DMS153 treated with DMSO at 0.1 percent for 48 hours (cell line): ENCODE results near the gene MICAL3.
A peak's percentile ranks its signal among the peaks of the same experiment; 100 is the strongest.
"Not testable (repeated sequence)": the region's sequence is repeated elsewhere in the genome, so short reads cannot be mapped to it uniquely, and the experiment has no call there.

ENCODE experiments used
- DNase-seq: peaks from one replicate; lab custom pipeline; 2025; ENCODE audit not compliant: unreplicated experiment; lab: John Stamatoyannopoulos, UW

MICAL3 gene, protein sequence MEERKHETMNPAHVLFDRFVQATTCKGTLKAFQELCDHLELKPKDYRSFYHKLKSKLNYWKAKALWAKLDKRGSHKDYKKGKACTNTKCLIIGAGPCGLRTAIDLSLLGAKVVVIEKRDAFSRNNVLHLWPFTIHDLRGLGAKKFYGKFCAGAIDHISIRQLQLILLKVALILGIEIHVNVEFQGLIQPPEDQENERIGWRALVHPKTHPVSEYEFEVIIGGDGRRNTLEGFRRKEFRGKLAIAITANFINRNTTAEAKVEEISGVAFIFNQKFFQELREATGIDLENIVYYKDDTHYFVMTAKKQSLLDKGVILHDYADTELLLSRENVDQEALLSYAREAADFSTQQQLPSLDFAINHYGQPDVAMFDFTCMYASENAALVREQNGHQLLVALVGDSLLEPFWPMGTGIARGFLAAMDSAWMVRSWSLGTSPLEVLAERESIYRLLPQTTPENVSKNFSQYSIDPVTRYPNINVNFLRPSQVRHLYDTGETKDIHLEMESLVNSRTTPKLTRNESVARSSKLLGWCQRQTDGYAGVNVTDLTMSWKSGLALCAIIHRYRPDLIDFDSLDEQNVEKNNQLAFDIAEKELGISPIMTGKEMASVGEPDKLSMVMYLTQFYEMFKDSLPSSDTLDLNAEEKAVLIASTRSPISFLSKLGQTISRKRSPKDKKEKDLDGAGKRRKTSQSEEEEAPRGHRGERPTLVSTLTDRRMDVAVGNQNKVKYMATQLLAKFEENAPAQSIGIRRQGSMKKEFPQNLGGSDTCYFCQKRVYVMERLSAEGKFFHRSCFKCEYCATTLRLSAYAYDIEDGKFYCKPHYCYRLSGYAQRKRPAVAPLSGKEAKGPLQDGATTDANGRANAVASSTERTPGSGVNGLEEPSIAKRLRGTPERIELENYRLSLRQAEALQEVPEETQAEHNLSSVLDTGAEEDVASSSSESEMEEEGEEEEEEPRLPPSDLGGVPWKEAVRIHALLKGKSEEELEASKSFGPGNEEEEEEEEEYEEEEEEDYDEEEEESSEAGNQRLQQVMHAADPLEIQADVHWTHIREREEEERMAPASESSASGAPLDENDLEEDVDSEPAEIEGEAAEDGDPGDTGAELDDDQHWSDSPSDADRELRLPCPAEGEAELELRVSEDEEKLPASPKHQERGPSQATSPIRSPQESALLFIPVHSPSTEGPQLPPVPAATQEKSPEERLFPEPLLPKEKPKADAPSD (N-terminal part only)

DNA sequence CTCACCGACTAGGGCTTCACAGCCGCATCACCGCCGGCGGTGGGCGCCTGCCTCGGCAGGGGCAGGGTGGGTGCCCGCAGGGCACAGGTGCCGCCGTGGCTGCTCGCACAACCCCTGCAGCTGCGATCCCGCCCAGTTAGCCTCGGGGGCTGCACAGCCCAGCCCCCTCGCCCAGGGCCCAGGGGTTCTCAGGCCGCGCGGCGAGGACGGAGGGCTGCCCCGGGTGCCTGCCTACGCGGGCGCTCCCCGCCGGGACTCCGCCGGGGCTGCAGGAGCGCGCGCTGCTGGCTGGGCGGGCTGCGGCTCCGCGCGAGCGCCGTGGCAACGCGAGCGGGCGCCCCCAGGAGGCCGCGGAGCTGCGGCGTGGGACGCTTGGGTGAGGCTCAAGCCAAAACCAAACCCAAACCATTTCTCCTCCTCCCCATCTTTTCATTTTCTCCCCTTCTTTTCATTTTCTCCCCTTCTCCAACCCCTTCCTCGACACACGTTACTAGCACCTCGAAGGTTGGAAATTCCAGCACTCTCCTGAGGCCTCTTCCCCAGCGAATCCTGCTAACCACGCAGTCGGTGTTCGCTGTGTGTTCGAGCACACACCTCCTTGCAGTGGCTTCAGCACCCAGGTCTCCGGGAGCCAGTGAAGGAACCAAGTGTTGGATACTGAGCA lies at the start of gene MICAL3:
TSS of gene MICAL3 (minus strand) at position 286 of the 664 bp plus-strand sequence. CDS start 117,749 bp downstream, outside the sequence.
- peak; percentile 49 for DNase-seq

DNA sequence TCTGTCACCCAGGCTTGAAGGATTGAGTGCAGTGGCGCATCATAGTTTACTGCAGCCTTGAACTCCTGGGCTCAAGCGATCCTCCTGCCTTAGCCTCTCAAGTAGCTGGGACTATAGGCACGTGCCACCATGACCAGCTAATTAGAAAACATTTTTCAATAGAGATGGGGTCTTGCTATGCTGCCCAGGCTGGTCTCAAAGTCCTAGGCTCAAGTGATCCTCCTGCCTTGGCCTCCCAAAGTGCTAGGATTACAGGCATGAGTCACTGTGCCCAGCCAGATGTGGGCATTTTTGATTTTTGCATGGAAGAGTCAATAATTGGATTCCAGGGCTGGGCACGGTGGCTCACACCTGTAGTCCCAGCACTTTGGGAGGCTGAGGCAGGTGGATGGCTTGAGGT lies 49.6 kb upstream of the MICAL3 start:
- not testable (repeated sequence) for DNase-seq

DNA sequence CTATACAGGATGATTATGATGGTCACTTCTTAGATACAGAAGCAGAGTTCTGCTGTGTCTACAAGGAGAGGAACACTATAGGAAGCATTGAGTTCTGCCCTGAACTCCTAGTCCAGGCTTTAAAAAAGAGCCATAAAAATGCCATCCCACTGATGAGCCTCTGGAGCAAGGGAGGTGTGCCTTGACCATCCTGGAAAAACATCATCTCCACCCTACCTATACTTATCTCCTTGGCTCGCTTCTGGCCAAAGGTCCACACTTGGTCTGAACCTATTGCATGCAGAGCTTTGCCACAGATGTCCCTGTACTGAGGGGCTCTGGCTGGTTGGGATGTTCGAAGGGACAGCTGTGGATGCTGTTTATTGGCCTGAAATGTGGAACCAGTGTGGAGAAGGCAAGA lies 49.1 kb upstream of the MICAL3 start:
- no peak for DNase-seq

DNA sequence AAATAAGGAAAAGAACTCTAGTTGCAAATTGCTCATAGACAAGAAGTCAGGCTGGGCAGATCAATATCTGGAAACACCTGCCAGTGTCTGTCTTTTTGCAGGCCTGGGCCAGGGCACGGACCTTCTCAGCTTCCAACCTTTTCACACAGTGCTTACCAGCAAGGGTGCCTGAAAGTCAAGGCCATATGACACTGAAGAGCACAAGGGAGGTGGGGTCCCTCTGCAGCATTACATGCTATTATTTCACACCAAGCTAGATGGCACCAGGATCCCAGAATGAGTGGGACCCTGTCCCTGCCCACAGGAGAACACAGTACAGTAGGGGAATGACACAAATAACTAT lies 47.6 kb upstream of the MICAL3 start:
- DNase-seq, result no peak

DNA sequence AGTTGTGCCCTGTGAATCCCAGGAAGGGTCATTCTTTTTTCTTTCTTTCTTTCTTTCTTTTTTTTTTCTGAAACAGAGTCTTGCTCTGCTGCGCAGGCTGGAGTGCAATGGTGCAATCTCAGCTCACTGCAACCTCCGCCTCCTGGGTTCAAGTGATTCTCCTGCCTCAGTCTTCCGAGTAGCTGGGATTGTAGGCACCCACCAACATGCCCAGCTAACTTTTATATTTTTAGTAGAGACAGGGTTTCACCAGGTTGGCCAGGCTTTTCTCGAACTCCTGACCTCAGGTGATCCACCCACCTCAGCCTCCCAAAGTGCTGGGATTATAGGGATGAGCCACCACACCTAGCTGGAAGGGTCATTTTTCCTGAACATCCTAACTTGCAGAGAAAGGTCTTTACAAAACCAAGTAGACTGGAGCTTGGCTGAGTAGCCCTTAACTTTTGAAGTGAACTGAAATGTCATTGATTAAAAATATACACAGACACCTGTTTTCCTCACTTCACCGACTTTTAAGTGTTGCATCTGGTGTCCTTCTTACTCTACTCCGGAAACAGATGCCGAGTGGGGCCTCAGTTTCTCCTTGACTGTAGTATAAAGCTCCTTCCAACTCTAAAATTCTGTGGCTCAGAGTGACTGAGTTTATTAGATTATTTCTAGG lies 47.1 kb upstream of the MICAL3 start:
- DNase-seq, result not testable (repeated sequence)

DNA sequence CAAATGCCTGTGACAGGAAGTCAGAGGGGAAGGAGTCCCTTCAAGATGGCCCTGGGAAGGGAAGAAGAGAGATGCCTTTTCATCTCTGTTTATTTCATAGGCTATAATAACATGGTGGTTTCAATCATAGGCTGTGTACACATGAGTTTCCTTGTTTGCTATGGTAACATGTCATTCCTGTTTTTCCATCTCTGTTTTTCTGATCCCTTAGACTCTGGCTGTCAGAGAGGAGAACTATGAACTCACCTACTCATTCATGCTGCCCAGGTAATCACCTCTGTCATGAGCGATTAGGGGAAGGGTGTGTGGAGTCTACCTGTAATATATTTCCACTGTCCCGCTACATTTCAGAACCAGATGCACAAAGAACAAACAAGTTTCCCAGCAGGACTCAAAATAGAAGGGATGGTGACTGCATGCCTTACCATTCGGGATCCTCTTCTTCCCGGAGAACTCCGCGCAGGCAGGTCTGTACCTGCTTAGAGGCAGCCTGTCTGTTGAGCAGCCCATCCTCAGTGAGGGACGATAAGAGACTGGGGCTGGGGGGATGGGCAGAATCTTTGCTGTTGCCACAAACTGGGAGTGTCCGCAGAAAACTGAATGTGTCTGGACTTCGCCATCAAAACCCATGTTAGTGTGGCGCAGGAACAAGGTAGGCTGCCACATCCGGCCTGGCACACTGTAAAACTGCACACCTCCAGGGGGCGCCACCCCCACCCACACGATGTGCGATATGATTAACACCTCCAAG lies 46.4 kb upstream of the MICAL3 start:
- DNase-seq, result peak; percentile 39

DNA sequence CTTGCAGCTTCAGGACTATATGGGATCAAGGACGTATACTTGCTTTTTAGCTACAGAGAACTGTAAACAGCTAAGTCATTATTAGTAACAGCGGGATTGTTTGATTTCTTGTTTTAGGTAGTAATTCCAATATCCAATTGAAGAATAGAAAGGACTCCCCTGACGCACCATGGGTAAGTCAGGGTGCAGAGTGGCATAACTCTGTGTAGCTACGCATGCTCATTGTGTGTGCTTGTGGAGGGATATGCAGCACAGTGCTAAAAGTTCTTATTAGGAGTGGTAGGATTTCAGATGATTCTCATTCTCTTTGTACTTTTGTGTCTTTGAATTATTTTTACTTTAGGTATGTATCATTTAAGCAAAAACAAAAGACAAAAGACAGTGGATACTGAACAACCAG lies 45.7 kb upstream of the MICAL3 start:
- no peak for DNase-seq

DNA sequence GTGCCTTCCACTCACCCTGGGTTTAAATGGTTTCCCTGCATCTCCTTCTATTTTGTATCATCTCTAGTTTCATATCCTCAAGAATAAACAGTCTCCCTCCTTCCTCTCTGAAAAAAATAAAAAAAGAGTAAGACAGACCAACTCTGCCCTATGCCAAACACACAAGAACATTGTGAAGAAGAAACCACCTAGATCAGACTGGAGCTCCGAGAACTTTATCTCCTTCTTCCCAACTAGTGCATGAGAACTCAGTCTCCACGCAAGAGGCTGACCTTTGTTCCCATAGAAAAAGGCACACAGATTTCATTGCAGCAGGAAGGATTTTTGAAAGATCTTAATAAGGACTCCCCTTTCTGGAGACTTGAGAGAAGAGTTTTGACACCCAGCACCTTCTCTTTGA lies 44.7 kb upstream of the MICAL3 start:
- DNase-seq, result no peak

DNA sequence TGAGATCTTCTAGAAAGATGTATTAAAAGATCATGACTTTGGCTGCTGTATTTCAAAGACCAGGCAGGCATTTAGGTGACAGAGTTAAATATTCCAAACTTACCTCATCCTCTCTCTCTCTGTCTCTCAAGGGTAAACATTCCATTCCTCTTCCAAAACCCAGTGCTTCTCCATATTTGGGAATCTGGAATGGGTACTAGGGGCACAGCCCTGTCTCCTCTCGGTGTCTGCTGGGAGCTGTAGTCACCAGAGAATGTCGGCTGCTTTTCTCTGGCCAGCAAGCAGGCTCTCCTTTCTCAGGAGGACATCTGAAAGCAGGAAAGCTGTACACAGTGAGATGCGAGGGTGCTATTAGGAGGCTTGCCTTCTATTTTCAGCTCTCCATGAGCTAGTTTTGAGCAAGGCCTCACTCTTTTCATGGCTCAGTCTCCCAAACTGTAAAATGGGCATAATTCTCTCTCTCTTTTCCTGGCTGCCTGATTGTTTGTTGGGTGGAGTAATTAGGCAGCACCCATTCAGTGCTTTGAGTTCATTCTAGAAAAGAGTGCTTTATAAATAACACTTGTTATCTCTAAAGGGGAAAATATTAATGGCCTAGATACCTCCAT lies 44.1 kb upstream of the MICAL3 start:
- no peak for DNase-seq

DNA sequence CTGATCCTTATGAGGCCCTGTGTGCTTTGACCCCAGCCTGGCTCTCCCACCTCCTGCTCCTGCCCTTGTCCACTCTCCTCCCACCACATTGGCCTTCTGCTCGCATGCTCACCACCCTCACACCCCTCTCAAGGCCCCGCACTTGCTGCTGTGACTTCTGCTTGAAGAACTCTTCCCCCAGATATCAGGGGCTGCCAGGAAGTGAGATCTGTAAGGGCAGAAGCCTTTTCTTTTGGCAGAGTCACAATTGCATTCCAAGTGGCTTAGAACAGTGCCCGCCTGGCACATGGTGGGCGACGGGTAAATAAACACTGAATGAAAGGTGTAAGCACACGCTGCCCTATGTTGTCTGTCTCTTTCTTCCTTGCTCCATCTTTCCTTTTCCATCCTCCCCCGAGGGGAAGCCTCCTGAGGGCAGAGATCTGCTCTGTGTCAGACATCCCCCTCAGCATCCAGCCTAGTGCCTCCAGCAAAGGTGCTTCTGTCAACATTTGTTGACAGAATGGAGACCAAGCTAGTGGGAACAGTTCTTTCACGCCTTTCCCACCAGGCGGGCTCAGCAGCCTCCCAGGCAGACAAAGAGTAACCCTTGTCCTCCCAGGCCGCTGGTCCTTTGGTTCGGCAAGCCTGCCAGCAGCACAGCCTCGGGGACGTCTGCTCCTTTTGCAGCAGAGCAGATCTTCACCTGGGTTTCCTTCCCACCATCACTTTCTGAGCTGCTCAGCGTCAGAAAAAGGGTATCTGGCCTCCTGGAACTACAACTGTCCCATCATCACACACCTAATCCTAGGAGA lies 43.4 kb upstream of the MICAL3 start:
- no peak for DNase-seq

DNA sequence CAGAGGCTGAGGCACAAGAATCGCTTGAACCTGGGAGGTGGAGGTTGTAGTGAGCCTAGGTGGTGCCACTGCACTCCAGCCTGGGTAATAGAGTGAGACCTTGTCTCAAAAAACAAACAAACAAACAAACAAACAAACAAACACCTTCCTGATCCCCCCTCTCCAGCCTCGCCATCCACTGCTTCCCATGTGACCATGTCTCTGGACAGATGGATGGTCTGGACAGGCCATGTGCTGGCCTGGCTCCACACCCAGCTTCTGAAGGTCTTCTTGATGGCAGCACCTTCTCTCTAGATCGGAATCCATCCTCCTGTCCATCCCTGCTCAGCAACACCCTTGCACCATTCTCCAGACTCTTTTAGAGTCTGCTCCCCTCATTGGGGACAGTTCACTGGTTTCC lies 42.8 kb upstream of the MICAL3 start:
- DNase-seq, result no peak

DNA sequence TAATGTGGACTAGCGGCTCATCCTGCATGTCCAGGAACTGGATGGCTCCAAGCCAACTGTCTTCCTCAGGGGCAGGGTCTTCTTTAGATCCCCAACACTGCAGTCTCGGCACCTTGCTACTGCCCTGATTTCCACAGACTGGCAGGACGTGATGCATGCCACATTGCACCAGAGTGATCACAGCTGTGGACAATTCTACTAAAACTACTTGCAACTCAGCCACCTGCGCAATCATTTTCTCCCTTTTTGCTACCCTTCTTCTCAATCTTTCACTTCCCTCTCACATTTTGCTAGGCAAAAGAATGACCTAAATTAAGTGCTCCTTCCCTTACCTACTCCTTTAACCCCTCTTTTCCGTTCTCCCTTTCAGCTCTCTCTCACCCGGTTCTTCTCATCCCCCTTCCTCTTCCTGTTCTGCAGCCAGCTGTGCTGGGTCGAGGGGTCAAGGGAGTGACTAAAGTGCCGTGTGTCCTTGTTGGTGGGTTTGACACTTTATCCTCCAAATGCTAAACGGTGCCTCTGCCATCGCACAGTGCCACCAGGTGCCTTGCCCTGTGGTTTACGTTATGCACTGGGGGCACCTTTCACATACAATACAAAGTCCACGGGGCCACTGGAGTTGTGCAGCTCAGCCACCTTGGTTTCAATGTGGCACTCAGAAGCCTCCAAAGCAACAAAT lies 42.0 kb upstream of the MICAL3 start:
- no peak for DNase-seq

DNA sequence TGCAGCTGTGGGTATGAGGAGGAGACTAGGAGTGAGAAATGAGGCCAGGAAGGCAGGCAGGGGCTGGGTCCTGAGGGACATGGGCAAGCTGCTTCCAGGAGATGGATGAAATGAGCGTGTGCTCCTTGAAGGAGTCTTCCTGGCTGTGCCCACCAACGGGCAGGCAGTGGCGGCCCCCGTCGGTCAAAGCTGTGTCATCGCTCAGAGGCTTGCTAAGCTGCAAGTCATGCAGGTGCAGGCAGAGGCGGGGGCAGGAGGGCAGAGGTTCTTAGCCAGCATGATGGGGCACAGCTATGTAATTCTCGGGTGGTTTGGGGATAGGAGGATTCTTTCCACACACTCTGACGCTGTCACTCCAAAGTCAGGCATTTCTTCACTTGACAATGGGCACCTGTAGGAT lies 40.9 kb upstream of the MICAL3 start:
- no peak for DNase-seq

DNA sequence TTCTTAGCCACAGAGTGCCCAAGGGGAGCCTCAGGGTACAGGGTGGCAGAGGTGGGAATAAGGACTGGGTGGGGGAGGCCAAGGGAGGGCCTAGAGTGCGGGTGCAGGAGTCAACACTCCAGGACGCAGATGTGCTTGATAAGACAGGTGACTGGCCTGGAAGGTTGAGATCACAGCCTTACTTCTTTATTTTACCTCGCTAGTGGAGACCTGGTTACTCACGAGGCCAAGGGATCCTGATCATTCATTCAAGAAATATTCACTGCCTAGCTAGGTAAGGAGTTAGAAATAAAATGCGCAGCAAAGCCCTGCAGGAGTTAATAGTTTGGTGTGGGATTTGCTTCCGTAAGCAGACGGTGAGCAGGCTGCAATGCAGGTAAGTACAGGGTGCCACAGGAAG lies 40.3 kb upstream of the MICAL3 start:
- DNase-seq, result no peak

DNA sequence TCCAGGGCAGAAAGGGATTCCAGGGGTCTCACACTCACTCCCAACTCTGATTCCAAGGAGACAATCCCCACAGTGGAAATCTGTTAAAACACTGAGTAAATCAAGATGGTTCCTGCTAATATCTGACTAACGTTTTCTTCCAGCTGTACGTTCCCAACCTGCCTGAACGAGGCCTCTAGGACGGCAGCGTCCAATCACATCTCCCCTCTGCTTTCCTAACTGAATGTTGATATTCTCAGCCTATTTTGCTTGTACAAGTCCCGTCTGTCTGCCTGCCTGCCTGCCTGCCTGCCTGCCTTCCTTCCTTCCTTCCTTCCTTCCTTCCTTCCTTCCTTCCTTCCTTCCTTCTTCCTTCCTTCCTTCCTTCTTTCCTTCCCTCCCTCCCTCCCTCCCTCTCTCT lies 39.4 kb upstream of the MICAL3 start:
- not testable (repeated sequence) for DNase-seq

DNA sequence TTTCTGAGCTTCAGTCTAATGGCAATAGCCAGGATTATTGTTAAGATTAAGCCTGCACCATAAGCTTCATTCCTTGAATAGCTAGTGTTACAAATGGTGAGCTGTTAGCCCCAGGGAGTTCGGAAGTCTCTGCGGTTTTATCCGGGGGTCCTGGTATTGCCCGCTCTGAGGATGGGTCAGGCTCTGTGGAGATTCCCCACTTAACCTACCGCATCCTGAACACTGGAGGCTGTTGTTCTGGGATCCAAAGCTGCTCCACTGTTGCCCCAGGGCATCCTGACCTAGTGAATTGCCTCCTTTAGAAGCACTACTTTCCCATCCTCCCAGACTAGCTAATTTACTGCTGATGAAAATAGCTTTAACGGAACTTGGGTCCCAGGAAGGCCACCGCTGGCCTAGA lies 38.9 kb upstream of the MICAL3 start:
- no peak for DNase-seq

DNA sequence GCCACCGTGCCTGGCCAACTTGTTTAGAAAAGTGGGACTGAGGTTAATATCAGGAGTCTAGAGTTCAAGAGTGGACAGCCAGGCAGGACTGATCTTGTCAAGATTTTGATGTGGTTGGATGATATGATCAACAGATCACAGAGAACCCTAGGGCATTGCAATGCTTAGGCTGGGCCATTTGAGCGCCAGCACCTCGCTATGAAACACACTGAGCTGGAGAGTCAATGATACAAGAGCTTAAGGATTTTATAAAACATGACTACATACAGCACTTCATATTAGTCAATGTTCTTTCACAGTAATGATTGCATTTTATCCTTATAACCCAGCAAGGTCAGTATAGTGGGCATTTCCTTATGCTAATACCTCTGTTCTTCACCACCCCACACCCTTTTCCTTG lies 38.1 kb upstream of the MICAL3 start:
- DNase-seq, result no peak
